HG03025 (cell line): ENCODE data around the gene NPHS1.

Experiments used
- ATAC-seq: cut with Tn5 transposase; IDR thresholded peaks from one replicate; pipeline ENCODE4 v1.9.1; 2021; ENCODE audit warnings: mild to moderate bottlenecking, moderate library complexity; ENCODE audit not compliant: unreplicated experiment, low FRiP score

Gene NPHS1

DNA sequence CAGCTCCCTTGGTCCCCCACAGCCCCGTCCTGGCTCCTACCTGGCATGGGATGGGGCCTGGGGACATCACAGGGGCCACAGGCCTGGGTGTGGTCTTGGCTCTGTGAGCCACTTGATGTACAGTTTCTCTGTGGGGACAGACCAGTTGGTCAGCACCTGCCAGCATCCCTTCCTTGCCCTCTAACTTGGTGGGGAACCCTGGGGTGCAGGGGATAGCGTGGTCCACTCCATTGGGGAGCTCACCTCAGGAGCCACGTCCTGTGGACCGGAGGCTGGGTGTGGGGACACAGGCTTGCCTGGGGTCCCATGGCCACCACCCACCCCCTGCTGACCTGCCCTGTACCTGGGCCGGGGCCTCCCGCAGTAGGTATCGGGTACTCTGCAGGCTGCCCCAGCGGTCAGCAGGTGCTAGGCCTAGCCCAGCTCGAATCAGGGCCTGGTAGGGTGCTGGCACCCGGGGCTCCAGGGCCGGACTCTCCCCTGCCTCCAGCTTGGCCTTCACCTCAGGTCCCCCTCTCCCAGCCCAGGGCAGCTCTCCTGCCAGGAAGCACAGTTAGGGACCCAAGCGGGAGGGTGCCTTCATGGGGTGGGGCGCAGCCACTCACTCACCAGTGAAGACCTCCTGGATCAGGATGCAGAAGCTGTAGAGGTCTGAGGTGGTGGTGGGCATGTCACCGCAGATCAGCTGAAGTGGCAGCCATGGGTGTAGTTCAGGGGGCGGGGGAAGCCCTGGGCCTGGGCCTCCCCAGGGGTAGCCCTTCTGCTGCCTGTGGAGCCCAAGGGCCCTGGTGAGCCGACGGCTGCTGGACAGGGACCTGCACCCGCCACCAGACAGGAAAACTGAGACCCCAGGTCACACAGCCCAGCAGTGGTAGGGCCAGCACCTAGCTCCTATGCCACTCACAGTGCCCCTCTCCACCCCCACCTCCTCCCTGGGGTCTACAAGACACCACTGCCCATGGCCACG lies 62.0 kb downstream of the NPHS1 start:
- ATAC-seq, result no peak

- no peak for ATAC-seq
Observed at GRCh38 chr19:35789195-35789977, 62.9 kb downstream of the NPHS1 start.

DNA sequence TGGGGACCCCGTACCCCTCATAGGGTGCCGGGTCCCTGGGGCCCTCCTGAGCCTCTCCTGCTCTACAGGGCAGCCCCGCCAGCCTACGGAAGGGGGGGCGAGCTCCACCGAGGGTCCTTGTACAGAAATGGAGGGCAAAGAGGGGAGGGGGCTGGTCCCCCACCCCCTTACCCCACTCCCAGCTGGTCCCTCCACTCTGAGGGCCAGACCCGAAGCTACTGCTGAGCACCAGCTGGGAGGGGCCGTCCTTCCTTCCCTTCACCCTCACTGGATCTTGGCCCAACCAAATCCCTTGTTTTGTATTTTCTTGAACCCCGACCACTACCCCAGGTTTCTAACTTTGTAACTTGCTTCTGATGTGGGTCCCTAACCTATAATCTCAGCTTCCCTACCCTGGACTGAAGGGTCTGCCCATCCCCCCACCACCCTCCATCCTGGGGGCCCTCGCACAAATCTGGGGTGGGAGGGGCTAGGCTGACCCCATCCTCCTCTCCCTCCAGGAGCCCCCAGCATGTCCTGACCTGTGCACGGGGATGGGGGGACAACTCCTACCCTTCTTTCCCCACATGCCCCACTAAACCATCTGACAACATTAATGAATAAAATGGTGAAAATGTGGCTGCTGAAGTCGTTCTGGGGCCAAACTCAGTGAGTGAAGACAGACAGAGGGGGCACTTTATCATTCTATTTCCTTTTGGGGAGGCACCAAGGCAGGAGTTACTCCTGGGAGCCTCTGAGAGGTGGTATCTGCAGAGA lies 63.9 kb downstream of the NPHS1 start:
- no peak for ATAC-seq

GRCh38 chr19:35787227-35787799 lies 65.0 kb downstream of the NPHS1 start:
- no peak for ATAC-seq

DNA sequence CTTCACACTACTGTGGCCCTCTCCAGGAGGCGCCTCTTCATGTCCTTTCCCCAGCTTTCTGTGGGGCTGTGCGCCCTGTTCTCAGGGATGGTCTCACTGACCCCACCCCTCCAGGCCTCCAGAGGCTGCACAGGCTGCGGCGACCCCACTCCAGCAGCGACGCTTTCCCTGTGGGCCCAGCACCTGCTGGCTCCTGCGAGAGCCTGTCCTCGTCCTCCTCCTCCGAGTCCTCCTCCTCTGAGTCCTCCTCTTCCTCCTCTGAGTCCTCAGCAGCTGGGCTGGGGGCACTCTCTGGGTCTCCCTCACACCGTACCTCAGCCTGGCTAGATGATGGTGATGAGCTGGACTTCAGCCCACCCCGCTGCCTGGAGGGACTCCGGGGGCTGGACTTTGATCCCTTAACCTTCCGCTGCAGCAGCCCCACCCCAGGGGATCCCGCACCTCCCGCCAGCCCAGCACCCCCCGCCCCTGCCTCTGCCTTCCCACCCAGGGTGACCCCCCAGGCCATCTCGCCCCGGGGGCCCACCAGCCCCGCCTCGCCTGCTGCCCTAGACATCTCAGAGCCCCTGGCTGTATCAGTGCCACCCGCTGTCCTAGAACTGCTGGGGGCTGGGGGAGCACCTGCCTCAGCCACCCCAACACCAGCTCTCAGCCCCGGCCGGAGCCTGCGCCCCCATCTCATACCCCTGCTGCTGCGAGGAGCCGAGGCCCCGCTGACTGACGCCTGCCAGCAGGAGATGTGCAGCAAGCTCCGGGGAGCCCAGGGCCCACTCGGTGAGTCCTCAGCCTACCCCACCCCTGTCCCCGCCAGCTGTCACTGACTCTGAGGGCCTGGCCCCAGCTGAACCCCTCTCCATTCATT lies 65.8 kb downstream of the NPHS1 start:
- no peak for ATAC-seq

DNA sequence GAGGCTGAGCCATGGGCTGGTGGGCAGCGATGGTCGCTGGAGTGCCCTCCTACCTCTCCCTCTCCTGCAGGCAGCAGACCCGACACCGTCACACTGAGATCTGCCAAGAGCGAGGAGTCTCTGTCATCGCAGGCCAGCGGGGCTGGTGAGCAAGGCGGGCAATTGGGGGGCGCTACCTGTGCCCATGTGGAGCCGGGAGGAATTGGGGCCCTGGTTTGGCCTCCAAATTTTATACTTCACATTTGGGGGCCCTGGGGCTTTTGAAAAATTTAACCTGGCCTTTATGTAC lies 67.0 kb downstream of the NPHS1 start:
- no peak for ATAC-seq

- no peak for ATAC-seq
Observed at GRCh38 chr19:35784503-35785338, 67.6 kb downstream of the NPHS1 start.

- ATAC-seq, result no peak
Observed at GRCh38 chr19:35783469-35784434, 68.6 kb downstream of the NPHS1 start.

DNA sequence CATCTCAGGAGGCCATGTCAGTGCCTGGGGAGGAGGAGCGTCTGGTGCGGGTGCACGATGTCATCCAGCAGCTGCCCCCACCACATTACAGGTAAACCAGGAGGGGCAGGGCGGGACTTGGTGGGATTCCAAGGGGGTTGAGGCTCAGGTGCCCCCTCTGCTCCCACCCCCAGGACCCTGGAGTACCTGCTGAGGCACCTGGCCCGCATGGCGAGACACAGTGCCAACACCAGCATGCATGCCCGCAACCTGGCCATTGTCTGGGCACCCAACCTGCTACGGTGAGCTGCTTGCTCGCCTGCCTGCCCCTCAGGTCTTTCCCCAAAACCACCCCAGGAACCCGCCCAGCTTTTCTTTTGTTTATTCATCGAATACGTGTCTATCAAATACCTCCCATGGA lies 69.7 kb downstream of the NPHS1 start:
- no peak for ATAC-seq

DNA sequence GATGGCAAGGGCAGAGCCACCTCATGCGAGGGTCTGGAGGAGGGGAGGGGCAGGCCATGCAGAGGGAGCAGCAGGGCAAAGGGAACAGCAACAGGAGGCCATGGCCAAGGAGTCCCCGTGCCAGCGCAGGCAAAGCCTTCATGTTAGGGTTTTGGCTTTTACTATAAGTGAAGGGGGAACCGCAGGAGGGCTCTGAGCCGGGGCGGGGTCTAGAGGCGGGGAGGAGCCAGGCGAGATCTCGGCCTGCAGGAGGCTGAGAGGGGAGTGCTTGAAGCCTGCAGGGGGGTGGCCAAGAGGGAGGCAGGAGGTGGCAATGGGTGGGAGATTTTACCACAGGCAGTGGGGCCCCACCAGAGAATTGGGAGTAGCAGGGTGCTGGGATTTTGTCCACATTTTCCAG lies 70.7 kb downstream of the NPHS1 start:
- no peak for ATAC-seq

- no peak for ATAC-seq
Observed at GRCh38 chr19:35780717-35781116, 71.6 kb downstream of the NPHS1 start.

DNA sequence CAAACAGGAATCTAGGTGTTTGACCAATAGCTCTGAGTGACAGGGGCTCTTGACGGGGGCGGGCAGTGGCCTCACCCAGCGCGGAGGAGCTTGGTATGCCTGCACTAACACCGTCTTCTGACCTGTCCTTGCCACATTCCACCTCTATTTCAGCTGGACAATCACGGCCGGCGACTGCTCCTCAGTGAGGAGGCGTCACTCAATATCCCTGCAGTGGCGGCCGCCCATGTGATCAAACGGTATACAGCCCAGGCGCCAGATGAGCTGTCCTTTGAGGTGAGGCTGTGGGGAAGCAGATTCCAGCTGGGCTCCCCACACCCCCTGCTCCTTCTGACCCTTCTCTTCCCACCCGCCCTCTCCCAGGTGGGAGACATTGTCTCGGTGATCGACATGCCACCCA lies 72.2 kb downstream of the NPHS1 start:
- no peak for ATAC-seq

- no peak for ATAC-seq
Observed at GRCh38 chr19:35779033-35779432, 73.3 kb downstream of the NPHS1 start.

- no peak for ATAC-seq
Observed at GRCh38 chr19:35777961-35778360, 74.3 kb downstream of the NPHS1 start.

GRCh38 chr19:35777086-35777841 lies 75.0 kb downstream of the NPHS1 start:
- ATAC-seq, result no peak

DNA sequence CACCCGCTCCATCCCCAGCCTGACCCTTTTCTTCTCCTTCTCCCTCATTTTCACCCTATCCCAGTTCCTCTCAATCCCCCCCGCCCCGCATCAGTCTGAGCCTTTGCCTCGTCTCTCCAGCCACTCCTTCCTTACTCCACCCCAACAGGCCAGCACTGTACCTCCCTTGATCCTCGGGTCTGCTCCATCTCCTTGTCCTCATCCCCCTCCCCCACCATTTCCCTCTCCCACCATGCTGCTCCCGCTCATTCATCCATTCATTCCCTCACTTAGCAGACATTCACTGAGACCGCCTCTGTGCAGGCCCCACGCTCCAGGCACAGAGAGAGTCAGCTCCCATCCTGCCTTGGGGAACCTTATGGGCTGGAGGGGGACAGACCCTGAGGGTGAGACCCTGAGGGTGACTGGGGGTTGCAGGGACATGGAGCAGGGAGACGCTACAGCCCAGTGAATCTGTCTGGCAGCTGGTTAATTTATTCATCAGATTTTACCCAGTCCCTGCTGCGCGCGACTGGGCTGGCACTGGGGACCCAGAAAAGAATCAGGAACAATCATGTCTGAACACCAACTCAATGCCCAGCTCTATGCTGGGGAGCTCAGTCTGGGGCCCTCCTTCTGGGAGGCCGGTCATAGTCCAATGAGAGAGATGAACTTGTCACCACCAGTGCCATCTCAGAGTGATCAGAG lies 76.1 kb downstream of the NPHS1 start:
- ATAC-seq, result no peak
